Progenitor cell of endocrine pancreas (in vitro differentiated cells): ENCODE data around the gene MCM5. TPM values are rescaled to one million over a fixed set of nuclear protein-coding genes. Genes with fewer than 3 reads are reported as not detected.
"Not testable (repeated sequence)": the region's sequence is repeated elsewhere in the genome, so short reads cannot be mapped to it uniquely, and the experiment has no call there.

ENCODE experiments used
- DNase-seq: peaks from one replicate; pipeline ENCODE4 v3.0.0; 2021; ENCODE audit warnings: low spot score; ENCODE audit not compliant: unreplicated experiment
- H3K27ac Mint-ChIP-seq: 2 replicates; pipeline ENCODE4 v1.8.0; 2021; ENCODE audit warnings: mild to moderate bottlenecking, moderate library complexity, mixed read lengths
- H3K27me3 Mint-ChIP-seq: 2 replicates; pipeline ENCODE4 v1.8.0; 2021; ENCODE audit warnings: mixed read lengths
- H3K36me3 Mint-ChIP-seq: 2 replicates; pipeline ENCODE4 v1.8.0; 2022; ENCODE audit warnings: mixed read lengths; ENCODE audit not compliant: insufficient read depth
- H3K4me1 Mint-ChIP-seq: 2 replicates; pipeline ENCODE4 v1.8.0; 2021; ENCODE audit warnings: low read depth, mixed read lengths
- H3K4me3 Mint-ChIP-seq: 2 replicates; pipeline ENCODE4 v1.8.0; 2021; ENCODE audit warnings: low read depth, mild to moderate bottlenecking, moderate library complexity, mixed read lengths
- H3K9me3 Mint-ChIP-seq: 2 replicates; pipeline ENCODE4 v1.8.0; 2021; ENCODE audit warnings: low read depth, mixed read lengths
- total RNA-seq: library from RNA; stranded (reverse); gene quantifications from 2 replicates; pipeline ENCODE4 v1.2.1, GENCODE V29; 2021
- TF ChIP-seq, protein P1 (sequence below): fragments of 200-600 bp; sonication (generic); IDR thresholded peaks from one replicate; pipeline ENCODE4 v1.5.0; 2021; ENCODE audit warnings: antibody characterized with exemption, mild to moderate bottlenecking; ENCODE audit not compliant: unreplicated experiment

The MCM5 gene
- total RNA-seq, 1 donor from 2014 or later, result 92.8 TPM

DNA sequence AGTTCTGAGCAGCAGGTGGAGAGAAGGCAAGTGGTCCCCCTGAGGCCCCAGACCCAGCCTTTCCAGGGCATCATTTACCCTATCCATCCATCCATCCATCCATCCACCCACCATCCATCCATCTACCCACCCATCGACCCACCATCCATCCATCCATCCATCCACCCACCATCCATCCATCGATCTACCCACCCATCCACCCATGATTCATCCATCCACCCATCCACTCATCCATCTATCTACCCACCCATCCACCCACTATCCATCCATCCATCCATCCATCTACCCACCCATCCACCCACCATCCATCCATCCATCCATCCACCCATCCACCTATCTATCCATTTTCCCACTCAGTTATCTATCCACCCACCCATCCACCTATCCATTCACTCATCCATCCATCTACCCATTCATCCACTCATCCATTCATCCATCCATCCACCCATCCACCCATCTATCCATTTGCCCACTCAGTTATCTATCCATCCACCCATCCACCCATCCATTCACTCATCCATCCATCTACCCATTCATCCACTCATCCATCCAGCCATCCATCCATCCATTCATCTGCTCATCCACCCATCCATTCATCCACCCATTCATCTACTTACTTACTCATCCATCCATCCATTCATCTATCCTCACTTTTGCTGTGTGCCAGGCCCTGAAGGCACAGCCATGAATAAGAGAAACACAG lies 63.4 kb downstream of the MCM5 start:
- no peaks in the 10 kb centered on the region for H3K4me1 Mint-ChIP-seq
- no peak overlapping the region for H3K27ac Mint-ChIP-seq
- TF ChIP-seq, protein P1, sequence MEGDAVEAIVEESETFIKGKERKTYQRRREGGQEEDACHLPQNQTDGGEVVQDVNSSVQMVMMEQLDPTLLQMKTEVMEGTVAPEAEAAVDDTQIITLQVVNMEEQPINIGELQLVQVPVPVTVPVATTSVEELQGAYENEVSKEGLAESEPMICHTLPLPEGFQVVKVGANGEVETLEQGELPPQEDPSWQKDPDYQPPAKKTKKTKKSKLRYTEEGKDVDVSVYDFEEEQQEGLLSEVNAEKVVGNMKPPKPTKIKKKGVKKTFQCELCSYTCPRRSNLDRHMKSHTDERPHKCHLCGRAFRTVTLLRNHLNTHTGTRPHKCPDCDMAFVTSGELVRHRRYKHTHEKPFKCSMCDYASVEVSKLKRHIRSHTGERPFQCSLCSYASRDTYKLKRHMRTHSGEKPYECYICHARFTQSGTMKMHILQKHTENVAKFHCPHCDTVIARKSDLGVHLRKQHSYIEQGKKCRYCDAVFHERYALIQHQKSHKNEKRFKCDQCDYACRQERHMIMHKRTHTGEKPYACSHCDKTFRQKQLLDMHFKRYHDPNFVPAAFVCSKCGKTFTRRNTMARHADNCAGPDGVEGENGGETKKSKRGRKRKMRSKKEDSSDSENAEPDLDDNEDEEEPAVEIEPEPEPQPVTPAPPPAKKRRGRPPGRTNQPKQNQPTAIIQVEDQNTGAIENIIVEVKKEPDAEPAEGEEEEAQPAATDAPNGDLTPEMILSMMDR, result no peak
- H3K9me3 Mint-ChIP-seq, result peaks cover 5% of the 10 kb centered on the region
- H3K4me3 Mint-ChIP-seq, result no peak overlapping the region
- no peak for DNase-seq
- no peaks in the 10 kb centered on the region for H3K36me3 Mint-ChIP-seq
- H3K27me3 Mint-ChIP-seq, result peaks cover 4% of the 10 kb centered on the region

DNA sequence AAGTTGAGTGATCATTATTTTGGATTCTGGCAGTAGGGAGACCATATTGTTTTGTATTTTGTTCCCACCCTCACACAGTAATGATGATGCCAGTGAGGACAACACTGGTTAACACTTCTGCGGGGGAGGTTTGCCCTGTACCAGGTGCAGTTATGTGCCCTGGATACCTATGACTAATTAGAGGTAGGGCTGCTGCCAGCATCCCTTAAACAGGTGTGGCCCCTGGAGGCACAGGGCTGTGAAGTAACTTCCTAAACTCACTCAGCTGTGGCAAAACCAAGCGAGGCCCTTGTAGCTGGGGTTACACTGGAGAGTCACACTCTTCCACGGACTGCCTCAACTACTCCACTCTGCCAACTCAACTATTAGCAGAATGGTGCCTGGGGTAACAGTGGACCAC lies 64.5 kb downstream of the MCM5 start:
- Mint-ChIP-seq H3K27me3 (no peaks in the 10 kb centered on the region), H3K27ac (no peak overlapping the region), H3K36me3 (no peaks in the 10 kb centered on the region), H3K4me1 (no peaks in the 10 kb centered on the region), H3K9me3 (peaks cover 5% of the 10 kb centered on the region), H3K4me3 (no peak overlapping the region)
- no peak for DNase-seq
- TF ChIP-seq, protein P1, result no peak

DNA sequence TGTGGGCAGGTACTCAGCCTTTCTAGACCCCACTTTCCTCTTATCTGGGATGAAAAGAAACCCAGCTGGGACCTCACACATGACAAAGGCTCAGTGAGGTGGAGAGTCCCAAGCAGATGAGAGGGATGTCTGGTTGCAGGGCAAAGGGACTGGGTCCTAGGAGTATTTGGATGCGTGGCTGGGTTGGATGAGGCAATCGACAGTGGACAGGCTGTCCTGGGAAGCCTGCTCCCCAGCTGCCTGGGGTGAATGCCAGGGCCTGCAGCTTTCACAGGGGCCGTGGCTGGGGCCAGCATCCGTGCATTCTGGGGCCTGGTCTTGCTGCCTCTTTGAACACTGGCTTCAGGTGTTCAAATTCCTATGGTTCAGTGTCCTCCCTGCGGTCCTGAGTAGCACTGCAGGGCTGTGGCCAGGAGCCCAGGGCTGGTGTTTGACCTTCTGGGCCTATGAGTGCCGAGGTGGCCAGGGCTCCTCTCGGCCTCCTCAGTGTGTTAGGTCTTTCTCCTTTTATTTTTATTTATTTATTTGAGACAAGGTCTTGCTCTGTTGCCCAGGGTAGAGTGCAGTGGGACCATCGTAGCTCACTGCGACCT lies 65.3 kb downstream of the MCM5 start:
- H3K4me1 Mint-ChIP-seq, result no peaks in the 10 kb centered on the region
- H3K4me3 Mint-ChIP-seq, result no peak overlapping the region
- H3K27ac Mint-ChIP-seq, result no peak overlapping the region
- no peaks in the 10 kb centered on the region for H3K36me3 Mint-ChIP-seq
- TF ChIP-seq, protein P1, result no peak
- H3K9me3 Mint-ChIP-seq, result peaks cover 5% of the 10 kb centered on the region
- H3K27me3 Mint-ChIP-seq, result no peaks in the 10 kb centered on the region
- no peak for DNase-seq

DNA sequence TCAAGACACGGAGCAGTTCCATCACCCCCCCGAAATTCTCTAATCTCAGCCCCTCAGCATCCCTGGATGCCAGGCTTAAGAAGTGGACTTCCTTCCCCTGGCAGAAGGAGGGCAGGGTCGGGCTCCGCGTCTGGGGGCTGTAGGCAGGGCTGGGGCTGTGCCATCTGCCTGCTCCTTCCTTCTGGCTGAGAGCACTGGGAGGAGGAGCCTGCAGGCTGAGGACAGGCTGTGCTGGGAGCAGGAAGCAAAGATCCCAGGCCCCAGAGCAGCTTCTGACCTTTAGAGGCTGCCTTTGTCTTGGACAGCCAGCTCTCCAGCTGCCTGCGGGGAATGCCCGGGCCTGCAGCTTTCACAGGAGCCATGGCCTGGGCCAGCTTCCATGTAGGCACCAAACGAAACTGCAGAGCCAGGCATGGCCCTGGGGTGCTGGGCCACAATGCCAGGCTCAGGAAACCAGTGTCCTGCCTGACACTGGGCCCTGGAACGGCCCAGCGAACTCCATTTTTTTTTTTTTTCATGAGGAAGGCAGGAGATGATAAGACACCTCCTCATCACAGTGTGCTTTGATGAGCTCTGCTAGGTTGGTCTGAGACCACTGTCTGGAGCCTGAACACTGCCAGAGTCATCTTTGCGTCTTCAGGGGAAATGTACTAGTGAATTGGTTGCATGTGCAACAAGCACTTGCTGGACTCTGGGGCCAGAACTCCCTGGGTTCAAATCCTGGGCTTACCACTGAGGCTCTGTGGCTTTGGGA lies 67.9 kb downstream of the MCM5 start:
- no peak for DNase-seq
- Mint-ChIP-seq H3K4me1 (no peaks in the 10 kb centered on the region), H3K4me3 (no peak overlapping the region), H3K27ac (peak overlapping the region; percentile 41), H3K36me3 (no peaks in the 10 kb centered on the region), H3K9me3 (peaks cover 17% of the 10 kb centered on the region), H3K27me3 (no peaks in the 10 kb centered on the region)
- TF ChIP-seq, protein P1, result no peak

DNA sequence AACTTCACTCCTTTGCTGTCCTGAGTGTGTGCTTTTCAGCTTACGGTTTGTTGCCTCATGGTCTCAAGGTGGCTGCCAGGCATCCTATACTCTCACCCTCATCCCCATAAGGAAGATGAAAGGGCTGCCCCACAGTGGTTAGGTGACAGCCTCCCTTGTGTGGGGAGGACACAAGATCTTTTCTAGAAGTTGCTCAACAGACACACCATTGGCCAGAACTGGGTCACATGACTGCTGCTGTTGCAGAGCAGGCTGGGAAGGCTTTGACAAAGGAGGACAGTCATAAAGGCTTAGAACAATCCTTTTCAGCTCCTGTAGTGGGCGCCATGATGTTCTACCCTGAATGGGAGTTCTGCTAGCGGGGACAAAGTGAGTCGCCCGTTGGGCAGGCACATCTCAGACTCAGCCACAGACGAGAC lies 71.0 kb downstream of the MCM5 start:
- TF ChIP-seq, protein P1, result no peak
- DNase-seq, result no peak
- Mint-ChIP-seq H3K4me1 (no peaks in the 10 kb centered on the region), H3K9me3 (peaks cover 12% of the 10 kb centered on the region), H3K27me3 (peaks cover 2% of the 10 kb centered on the region), H3K4me3 (no peak overlapping the region), H3K27ac (no peak overlapping the region), H3K36me3 (no peaks in the 10 kb centered on the region)

DNA sequence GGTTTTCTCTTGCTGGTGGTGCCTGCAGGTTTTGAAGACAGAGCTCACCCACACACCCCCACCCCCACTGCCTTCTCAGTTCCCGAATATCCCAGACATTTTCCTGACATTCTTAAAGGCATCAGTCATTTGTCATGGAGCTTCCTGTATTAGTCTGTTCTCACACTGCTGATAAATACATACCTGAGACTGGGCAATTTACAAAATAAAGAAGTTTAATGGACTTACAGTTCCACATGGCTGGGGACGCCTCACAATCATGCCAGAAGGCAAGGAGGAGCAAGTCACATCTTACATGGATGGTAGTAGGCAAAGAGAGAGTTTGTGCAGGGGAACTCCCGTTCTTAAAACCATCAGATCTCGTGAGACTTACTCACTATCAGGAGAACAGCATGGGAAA lies 71.6 kb downstream of the MCM5 start:
- not testable (repeated sequence) for H3K27ac Mint-ChIP-seq, H3K4me3 Mint-ChIP-seq, DNase-seq, H3K36me3 Mint-ChIP-seq, H3K4me1 Mint-ChIP-seq, H3K27me3 Mint-ChIP-seq
- H3K9me3 Mint-ChIP-seq, result peaks cover 12% of the 10 kb centered on the region
